Fibroblast of skin of abdomen (primary cell): Measurements from ENCODE around the gene INPP4B.

Experiments
- DNase-seq: peaks from one replicate; pipeline ENCODE4 v3.0.0-alpha.2; 2013

Gene INPP4B

GRCh38 chr4:142567620-142568451 lies 278.3 kb downstream of the INPP4B start:
- peak; percentile 50 for DNase-seq

- no peak for DNase-seq
These were observed 278.9 kb downstream of the INPP4B start for GRCh38 chr4:142567199-142567598.

DNA sequence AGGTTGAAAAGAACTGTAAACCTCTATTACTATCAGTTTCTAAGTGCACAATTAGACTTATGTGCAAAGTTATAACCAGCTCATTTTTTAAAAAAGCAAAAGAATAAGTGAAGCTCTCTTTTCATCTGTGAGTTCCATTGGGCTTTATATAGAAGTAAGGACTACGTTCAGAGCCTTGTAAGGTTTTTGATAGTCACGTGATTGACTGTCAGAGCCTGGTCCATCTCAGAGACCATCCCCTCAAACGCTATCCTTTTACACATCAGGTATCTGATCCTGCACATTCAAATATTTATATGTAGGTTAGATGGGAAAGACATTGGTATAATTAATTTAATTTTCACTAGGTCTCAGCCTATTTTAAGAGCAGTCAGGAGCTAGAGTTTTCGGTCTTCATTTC lies 279.3 kb downstream of the INPP4B start:
- no peak for DNase-seq

- no peak for DNase-seq
These were observed 279.9 kb downstream of the INPP4B start for GRCh38 chr4:142566243-142566642.

DNA sequence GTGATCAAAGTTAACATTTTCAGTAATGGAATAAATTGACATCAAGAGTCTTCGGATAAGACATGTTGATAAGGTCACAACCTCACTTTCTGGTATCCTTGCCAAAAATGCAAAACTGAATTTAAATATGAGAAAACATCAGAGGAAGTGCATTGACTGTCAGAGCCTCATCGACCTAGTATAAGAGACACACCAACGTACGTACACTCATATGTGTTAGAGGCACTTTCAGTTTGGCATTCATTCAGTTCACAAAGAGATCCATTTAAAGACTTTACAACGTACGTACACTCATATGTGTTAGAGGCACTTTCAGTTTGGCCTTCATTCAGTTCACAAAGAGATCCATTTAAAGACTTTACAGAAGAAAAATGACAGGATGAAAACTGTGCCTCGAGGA lies 280.3 kb downstream of the INPP4B start:
- DNase-seq = no peak

GRCh38 chr4:142563682-142564291 lies 282.3 kb downstream of the INPP4B start:
- no peak for DNase-seq

DNA sequence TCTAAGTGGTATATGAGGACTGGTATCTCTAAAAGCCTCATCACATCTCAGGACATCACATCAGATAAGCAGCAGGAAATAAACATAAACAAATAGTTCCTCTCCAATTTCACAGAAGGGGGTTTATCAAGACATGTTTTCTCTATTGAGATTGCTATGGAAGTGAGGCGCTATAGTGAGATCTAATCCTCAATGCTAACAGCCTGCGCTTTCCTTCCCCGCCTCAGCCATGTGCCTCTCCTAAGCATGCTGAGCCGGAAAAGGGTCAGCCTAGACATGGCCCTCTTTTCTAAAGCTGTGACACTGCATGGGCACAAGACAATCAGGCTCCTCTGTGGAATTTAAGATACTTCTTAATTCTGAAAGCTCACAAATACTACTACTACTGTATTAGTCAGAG lies 286.1 kb downstream of the INPP4B start:
- DNase-seq = no peak

DNA sequence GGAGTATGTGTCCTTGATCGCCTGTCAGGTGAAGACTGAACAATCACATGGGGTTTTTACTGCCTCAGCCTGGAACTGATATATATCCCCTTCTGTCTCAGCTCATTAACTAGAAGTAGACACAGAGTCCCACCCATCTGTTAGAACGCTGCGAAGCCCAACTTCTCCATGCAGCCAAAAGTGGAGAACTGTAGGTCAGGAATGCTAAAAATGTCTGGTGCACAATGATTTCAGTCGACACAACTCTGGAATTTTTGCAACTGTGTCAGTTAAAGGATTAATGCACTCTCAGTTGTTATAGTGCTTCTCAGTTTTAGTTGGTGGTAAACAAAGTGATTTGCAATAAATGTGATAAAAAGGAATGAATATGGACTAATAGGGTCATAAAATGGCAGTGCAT lies 287.2 kb downstream of the INPP4B start:
- peak; percentile 79 for DNase-seq

DNA sequence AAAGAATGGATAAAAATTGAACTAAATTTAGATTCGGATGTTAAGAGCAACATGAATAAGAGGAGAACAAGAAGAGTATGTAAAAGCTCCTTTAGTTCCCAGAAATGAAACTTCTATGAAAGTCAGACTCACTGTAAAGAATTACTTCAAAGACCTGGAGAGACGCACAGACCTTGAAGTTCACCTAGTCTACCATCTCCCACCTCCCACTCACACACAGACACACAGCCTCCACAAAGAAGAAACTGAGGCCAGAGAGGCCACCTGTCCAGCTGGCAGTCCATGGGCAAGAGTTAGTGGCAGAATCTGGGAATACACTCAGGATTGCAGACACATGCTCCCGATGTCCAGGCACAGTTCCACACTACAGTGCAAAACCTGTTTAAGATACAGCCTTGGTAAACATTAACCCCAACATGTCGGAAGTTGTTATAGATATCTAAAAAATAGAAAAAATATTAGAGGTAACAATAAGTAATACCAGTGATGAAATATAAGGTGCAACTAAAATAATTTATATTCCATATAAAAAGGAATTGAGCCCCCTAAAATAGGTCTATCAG lies 288.8 kb downstream of the INPP4B start:
- no peak for DNase-seq

DNA sequence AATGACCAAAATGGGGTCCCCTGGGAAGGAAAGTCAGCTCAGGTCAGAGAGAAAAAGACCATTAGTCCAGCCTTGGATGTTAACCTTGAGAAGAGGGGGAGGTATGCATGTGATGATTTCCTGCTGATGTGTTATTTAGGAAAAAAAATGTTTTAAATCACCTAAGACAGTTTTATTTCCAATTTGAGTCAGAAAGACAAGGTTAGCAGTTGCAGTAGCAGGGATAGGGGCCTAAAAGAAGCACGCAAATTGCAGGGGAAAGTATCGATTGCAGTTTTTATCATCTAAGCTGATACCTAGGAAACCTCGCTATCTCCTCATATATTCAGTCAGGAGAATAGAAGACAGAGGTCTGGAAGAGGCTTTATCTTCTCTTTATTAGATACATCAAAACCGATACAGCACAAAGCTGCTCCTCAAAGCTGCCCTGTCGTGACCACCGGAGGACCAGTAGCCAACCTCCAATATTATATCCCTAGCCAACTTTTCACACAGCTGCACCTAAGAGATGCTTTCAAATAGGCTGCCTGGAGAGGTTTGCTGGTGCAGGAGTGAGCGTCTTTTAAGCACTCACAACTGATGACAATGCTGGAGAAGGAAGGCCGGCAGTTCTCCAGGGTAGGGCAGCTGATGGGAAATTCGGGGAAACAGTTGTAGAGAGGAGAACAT lies 289.4 kb downstream of the INPP4B start:
- no peak for DNase-seq

GRCh38 chr4:142556048-142556447 lies 290.1 kb downstream of the INPP4B start:
- no peak for DNase-seq

- no peak for DNase-seq
These were observed 291.7 kb downstream of the INPP4B start for GRCh38 chr4:142554412-142554811.

DNA sequence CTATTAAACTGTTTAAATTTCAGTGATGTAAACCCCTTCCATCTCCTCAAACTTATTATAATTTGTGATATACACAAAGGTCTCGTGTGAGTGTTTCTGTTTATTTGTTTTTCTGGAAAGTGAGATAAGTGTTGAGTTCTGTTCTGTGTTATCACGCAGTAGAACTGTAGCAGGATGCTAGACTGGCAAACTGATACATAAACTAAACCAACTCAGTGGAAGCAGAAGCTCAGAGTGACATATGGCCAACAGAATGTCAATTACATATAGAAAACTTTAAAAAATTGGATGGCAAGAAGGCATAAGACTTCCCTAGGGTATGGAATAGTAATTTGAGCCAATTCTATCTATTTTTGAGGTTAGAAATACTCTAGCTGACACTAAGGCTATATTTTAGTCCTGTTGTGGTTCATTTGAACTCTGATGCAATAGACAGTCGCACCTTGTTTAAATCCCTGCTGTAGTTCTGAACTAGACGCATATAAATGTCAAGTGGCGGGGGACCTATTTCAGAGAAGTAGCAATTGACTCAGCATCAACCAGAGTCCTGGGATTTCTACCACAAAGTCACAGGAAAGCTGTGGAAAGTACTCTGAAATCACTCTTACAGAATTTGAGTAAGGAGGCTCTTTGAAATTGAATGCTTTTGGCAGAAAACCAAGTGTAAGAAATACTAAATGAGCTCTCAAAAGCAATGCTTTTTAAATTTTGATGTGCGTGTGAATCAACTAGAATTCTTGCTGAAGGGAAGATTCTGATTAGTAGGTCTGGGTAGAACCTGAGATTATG lies 294.4 kb downstream of the INPP4B start:
- peak; percentile 26 for DNase-seq

DNA sequence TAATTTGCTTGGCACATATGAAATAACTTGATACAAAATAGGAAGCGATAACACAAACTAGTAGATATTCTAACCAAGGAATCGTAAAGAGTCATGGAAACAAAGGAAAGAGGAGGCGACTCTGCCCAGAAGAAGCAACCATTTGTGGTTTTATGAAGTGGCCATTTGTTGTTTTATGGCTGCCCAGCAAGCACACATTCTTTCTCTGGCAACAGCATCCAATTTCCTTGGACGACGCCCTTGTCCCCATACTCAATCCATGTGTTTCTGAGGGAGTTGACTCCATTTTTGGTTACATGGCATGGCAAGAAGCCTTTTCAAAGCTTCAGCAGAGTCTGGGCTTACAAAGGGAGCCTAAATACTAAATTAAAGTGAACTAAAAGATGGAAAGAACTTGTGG lies 295.1 kb downstream of the INPP4B start:
- no peak for DNase-seq

- peak; percentile 81 for DNase-seq
These were observed 296.2 kb downstream of the INPP4B start for GRCh38 chr4:142549726-142550463.

DNA sequence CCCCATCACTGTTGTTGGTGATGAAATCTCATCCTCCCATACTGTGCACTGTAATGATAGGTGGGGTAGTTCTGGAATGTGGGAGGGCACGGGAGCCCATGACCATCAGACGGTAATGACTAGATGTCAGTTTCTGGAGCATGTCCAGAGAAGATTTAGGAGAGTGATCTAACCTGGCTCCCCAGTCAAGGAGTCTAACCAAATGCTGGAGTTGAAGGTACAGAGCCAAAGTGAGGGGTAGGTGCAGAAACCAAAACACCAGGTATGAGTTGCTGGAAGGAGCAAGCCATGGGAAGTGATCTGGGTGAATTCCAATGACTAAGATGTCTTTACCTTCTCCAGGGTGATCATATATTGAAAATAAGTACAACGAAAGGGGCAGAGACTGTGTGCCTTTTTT lies 296.9 kb downstream of the INPP4B start:
- no peak for DNase-seq

DNA sequence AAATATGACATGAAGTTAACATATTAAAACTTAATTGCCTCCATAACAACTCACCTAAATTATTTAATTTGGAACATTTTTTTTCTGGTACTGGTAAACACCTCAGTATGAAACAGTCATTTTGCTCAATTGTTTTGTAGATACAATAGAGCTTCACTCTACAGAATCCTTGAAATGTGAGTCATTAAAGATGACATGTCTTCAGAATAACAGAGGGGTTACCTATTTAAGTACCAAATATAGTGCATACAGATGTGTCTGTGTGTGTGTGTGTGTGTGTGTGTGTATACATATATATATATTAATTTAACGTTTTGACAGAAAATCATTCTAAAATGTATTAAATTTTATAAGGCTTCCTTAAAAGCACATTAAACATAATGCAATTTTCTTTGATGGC lies 297.6 kb downstream of the INPP4B start:
- DNase-seq = no peak

- DNase-seq = no peak
These were observed 298.1 kb downstream of the INPP4B start for GRCh38 chr4:142547974-142548373.

DNA sequence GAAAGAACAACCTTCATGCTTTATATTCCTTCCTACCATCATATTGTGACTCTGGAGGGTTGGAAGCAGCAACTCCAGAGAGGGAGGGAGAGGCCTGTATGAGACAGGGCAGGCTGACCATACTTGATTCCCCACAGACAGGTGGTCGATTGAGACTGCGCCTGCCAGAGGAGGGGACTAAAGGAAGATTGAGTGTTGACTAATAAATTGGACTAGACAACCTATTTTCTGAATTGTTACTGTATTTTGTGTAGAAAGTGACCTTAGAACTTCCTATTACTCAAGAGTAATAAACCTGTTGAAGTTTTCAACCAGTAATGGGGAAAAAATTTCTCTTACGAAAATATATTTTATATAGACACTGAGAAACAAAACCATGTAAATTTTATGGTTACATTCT lies 301.5 kb downstream of the INPP4B start:
- DNase-seq = no peak

DNA sequence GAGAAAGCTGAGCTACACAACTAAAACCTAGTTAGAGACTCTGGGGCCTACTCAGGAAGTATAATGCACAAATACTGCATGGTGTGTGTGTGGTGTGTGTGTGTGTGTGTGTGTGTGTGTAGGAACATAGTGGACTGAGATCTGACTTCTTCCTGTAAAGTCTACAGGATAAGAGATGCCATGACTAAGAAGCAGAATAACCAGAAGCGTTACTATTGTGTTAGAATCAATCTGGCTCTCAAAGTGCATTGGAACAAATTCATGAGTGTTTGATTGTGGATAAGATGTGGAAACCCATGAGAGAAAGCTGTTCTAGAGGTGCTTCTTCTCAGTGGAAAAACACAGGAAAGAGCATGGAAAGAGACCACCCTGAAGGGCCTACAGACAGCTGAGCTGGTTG lies 302.1 kb downstream of the INPP4B start:
- no peak for DNase-seq

- no peak for DNase-seq
These were observed 305.7 kb downstream of the INPP4B start for GRCh38 chr4:142540483-142540804.
